PC-3 (cell line): ENCODE results near the gene SFXN1.

Source experiments
- EZH2 ChIP-seq: fragments of 300-600 bp; sonication (generic); IDR thresholded peaks from one replicate; pipeline ENCODE4 v1.6.1; 2017; ENCODE audit warnings: antibody characterized with exemption, mild to moderate bottlenecking, low read length; ENCODE audit not compliant: unreplicated experiment
- EZH2phosphoT487 ChIP-seq: fragments of 300-600 bp; sonication (generic); IDR thresholded peaks from 2 replicates; pipeline ENCODE4 v1.6.1; 2018; ENCODE audit warnings: mild to moderate bottlenecking, antibody characterized with exemption, low read length, borderline replicate concordance
- TF ChIP-seq, protein P1 (sequence below): fragments of 300-600 bp; sonication (generic); conservative IDR thresholded peaks from 2 replicates; pipeline ENCODE4 v1.5.1; 2017; ENCODE audit warnings: antibody characterized with exemption, low read depth, mild to moderate bottlenecking, low read length

DNA sequence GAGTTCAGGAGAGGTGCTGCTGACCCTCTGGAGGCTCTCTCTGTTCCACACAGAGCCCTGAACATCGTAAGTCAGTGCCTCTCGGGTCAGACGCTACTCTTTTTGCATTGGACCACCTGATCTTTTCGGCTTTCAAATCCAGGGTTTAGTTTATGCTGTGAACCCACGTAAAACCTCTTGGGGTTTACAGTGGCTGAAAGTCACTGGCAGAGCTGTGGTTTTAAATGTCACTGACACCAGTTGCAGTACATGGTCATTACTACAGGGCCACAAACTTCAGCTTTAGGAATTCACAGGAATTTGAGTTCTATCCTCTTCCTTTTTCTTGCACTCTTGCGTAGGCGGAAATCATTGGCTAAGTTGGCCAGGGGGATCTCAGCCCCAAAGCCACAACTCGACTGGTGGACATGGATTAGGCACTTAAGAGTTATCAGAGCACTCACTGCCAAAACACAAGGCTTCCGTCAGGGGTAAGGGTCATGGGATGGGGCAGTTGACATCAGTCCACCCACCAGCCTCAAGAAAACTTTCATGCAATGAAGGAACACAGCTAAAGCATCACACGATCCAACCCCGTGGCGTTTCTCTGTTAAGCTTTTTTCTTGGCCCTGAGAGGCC is 76.9 kb downstream of the SFXN1 start:
- TF ChIP-seq EZH2 (no peak), EZH2phosphoT487 (no peak)
- TF ChIP-seq, protein P1, sequence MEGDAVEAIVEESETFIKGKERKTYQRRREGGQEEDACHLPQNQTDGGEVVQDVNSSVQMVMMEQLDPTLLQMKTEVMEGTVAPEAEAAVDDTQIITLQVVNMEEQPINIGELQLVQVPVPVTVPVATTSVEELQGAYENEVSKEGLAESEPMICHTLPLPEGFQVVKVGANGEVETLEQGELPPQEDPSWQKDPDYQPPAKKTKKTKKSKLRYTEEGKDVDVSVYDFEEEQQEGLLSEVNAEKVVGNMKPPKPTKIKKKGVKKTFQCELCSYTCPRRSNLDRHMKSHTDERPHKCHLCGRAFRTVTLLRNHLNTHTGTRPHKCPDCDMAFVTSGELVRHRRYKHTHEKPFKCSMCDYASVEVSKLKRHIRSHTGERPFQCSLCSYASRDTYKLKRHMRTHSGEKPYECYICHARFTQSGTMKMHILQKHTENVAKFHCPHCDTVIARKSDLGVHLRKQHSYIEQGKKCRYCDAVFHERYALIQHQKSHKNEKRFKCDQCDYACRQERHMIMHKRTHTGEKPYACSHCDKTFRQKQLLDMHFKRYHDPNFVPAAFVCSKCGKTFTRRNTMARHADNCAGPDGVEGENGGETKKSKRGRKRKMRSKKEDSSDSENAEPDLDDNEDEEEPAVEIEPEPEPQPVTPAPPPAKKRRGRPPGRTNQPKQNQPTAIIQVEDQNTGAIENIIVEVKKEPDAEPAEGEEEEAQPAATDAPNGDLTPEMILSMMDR: no peak
